Sigmoid colon (tissue), 3 donors: Measurements from ENCODE around the gene NARS2.

Source experiments
- POLR2A ChIP-seq, 2 donors: fragments of 450-650 bp; IDR thresholded peaks; one replicate each; pipeline ENCODE4 v1.6.1; 2016; ENCODE audit warnings: antibody characterized with exemption in 2 of 2, mild to moderate bottlenecking in 2 of 2, moderate library complexity in 2 of 2
- TF ChIP-seq, protein P1 (sequence below), 4 experiments: fragments of 450-650 bp in 3 of 4; fragments of 200-600 bp in 1 of 4; IDR thresholded peaks; one replicate each; pipeline ENCODE4 v1.5.1; 2016 to 2019; ENCODE audit warnings: antibody characterized with exemption in 4 of 4, mild to moderate bottlenecking in 3 of 4, moderate library complexity in 2 of 4

DNA sequence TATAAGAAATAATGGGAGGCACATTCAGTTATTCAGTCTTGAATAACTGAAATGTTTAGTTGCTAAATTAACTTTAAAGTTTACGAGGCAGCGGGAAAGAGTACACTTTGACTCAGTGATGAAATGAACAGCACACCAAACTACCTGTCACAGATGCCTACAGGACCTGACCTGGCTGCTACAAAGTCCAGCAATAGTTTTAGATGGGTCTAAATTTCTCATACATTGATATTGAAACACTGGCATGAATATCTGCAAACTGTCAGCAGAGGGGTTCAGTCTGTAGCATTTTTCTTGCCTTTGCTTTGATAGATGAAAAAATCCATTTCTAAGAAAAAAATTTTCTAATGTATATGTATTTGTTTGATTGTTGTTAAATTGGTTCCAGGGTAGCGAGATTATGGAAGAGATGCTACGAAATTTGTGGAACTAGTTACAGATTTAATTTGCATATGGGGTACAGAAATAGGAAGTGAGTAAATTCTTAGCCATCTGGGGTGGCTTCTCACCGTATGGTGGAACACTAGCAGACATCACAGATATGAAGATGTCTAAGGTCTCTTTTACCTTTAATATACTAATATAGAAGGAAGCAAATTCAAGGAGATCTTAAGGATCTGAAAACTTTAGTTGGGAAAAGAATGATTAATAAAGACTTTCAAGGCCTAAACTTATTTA is 136.2 kb downstream of the NARS2 start:
- TF ChIP-seq POLR2A (IDR thresholded peaks at IDR 0.05): no peak
- TF ChIP-seq, protein P1, sequence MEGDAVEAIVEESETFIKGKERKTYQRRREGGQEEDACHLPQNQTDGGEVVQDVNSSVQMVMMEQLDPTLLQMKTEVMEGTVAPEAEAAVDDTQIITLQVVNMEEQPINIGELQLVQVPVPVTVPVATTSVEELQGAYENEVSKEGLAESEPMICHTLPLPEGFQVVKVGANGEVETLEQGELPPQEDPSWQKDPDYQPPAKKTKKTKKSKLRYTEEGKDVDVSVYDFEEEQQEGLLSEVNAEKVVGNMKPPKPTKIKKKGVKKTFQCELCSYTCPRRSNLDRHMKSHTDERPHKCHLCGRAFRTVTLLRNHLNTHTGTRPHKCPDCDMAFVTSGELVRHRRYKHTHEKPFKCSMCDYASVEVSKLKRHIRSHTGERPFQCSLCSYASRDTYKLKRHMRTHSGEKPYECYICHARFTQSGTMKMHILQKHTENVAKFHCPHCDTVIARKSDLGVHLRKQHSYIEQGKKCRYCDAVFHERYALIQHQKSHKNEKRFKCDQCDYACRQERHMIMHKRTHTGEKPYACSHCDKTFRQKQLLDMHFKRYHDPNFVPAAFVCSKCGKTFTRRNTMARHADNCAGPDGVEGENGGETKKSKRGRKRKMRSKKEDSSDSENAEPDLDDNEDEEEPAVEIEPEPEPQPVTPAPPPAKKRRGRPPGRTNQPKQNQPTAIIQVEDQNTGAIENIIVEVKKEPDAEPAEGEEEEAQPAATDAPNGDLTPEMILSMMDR (IDR thresholded peaks at IDR 0.05): no peak
